Chondrocyte (in vitro differentiated cells): Measurements from ENCODE around the gene RALGPS1. TPM values are rescaled to one million over a fixed set of nuclear protein-coding genes. Genes with fewer than 3 reads are reported as not detected.

ENCODE experiments used
- DNase-seq: peaks from one replicate; pipeline ENCODE4 v3.0.0; 2021; ENCODE audit warnings: mixed read lengths, low spot score
- H3K27ac Mint-ChIP-seq: one replicate; pipeline ENCODE4 v1.8.0; 2021; ENCODE audit warnings: mild to moderate bottlenecking, moderate library complexity, mixed read lengths; ENCODE audit not compliant: unreplicated experiment
- H3K27me3 Mint-ChIP-seq: 2 replicates; pipeline ENCODE4 v1.8.0; 2021; ENCODE audit warnings: low read depth, mixed read lengths
- H3K36me3 Mint-ChIP-seq: 2 replicates; pipeline ENCODE4 v1.8.0; 2021; ENCODE audit warnings: low read depth, mixed read lengths
- H3K4me1 Mint-ChIP-seq: 2 replicates; pipeline ENCODE4 v1.8.0; 2021; ENCODE audit warnings: low read depth, mild to moderate bottlenecking, mixed read lengths
- H3K4me3 Mint-ChIP-seq: one replicate; pipeline ENCODE4 v1.8.0; 2021; ENCODE audit warnings: mild to moderate bottlenecking, moderate library complexity, mixed read lengths; ENCODE audit not compliant: unreplicated experiment
- H3K9me3 Mint-ChIP-seq: 2 replicates; pipeline ENCODE4 v1.8.0; 2021; ENCODE audit warnings: low read depth, mixed read lengths
- CTCF ChIP-seq: fragments of 200-600 bp; sonication (generic); IDR thresholded peaks from 2 replicates; pipeline ENCODE4 v1.5.0; 2021; ENCODE audit warnings: antibody characterized with exemption, mild to moderate bottlenecking, moderate library complexity
- total RNA-seq: library from RNA; stranded (reverse); gene quantifications from 3 replicates; pipeline ENCODE4 v1.2.1, GENCODE V29; 2021

Gene RALGPS1
- total RNA-seq, 1 donor from 2014 or later: 8.1 TPM

DNA sequence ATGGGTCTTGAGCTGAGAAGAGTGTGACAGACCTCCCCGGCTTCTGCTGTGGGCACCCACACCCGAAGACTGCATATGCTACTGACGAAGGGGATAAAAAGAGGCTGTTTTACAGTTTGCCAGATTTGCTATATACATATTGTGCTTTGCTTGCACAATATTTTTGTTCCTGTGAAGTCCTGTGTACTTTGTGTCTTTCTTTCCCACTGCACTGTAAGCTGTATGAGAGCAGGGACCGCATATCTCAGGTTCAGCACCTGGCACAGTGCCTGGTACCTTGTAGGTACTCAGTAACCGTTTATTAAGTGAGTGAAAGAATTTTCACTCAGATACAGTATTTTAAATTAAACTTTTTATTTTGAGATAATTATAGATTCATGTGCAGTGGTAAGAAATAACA, 341.7 kb downstream of the RALGPS1 start:
- H3K9me3 Mint-ChIP-seq: no peaks in the 10 kb centered on the region
- H3K4me1 Mint-ChIP-seq: peaks cover 8% of the 10 kb centered on the region
- no peak for TF ChIP-seq CTCF
- H3K36me3 Mint-ChIP-seq: no peaks in the 10 kb centered on the region
- H3K4me3 Mint-ChIP-seq: no peak overlapping the region
- DNase-seq: no peak
- H3K27me3 Mint-ChIP-seq: no peaks in the 10 kb centered on the region
- no peak overlapping the region for H3K27ac Mint-ChIP-seq

GRCh38 chr9:127258606-127259471, 344.3 kb downstream of the RALGPS1 start:
- DNase-seq: no peak
- Mint-ChIP-seq H3K27me3 (no peaks in the 10 kb centered on the region), H3K9me3 (no peaks in the 10 kb centered on the region), H3K4me3 (no peak overlapping the region), H3K27ac (no peak overlapping the region), H3K36me3 (no peaks in the 10 kb centered on the region), H3K4me1 (peaks cover 8% of the 10 kb centered on the region)
- TF ChIP-seq CTCF: no peak

DNA sequence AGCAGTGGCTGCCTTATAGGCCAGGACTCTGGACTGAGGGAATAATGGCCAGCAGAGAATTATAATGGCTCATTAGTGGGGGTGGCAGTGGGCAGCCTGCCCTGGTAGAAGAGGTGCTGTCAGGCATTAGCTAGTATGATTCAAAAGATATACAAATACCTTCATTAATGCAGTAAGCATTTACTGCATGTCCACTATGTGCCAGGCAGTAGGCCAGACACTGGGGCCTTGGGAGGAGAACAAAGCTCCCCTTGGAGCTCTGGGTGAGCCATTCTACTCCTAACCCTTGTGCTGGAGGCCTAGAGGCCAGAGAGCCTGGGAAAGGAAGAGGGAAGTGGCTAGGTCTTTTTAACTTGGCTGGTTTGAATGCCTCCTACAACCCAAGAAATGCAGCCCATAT, 348.0 kb downstream of the RALGPS1 start:
- no peaks in the 10 kb centered on the region for H3K9me3 Mint-ChIP-seq
- no peaks in the 10 kb centered on the region for H3K36me3 Mint-ChIP-seq
- no peak overlapping the region for H3K27ac Mint-ChIP-seq
- no peak for TF ChIP-seq CTCF
- no peaks in the 10 kb centered on the region for H3K27me3 Mint-ChIP-seq
- H3K4me1 Mint-ChIP-seq: peaks cover 4% of the 10 kb centered on the region
- no peak overlapping the region for H3K4me3 Mint-ChIP-seq
- no peak for DNase-seq

GRCh38 chr9:127263237-127263636, 348.7 kb downstream of the RALGPS1 start:
- TF ChIP-seq CTCF: no peak
- no peaks in the 10 kb centered on the region for H3K9me3 Mint-ChIP-seq
- no peak overlapping the region for H3K27ac Mint-ChIP-seq
- no peak for DNase-seq
- H3K4me3 Mint-ChIP-seq: no peak overlapping the region
- no peaks in the 10 kb centered on the region for H3K36me3 Mint-ChIP-seq
- peaks cover 6% of the 10 kb centered on the region for H3K4me1 Mint-ChIP-seq
- no peaks in the 10 kb centered on the region for H3K27me3 Mint-ChIP-seq

DNA sequence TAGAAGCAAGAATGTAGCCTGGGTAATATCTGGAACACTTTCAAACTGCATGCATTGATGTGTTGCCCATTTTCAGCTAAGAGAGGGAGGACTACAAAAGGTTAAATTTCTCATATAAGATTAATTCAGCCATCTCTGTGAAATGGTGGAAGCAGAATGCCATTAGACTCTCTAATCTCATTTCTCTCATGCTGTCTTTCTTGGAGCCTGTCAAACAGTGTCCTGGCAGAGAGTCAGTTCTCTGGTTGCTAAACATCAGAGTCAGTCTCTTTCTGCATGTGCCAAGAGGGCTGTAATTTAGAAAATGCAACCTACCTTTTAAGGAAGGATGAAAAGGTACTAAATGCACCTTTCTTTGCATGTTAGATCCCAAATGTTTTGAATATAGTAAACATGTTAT, 349.1 kb downstream of the RALGPS1 start:
- Mint-ChIP-seq H3K36me3 (no peaks in the 10 kb centered on the region), H3K27me3 (no peaks in the 10 kb centered on the region), H3K4me1 (peaks cover 9% of the 10 kb centered on the region), H3K4me3 (no peak overlapping the region), H3K9me3 (no peaks in the 10 kb centered on the region), H3K27ac (no peak overlapping the region)
- DNase-seq: no peak
- TF ChIP-seq CTCF: no peak
